Measurements from ENCODE around the gene NSMCE1.

NSMCE1 gene

DNA sequence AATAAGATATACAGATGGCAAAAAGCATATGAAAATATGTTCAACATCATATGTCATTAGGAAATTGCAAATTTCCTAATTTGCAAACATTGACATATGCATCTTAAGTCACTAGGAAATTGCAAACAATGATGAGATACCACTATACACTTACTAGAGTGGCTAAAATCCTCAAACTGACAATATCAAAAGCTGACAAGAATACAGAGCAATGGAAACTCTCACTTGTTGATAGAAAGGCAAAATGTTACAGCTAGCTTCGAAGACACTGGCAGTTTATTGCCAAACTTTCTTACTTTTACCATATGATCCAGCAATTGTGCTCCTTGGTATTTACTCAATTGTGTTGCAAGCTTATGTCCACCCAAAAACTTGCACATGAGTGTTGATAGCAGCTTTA lies 40.2 kb upstream of the NSMCE1 start:
- TF ChIP-seq, protein P1, sequence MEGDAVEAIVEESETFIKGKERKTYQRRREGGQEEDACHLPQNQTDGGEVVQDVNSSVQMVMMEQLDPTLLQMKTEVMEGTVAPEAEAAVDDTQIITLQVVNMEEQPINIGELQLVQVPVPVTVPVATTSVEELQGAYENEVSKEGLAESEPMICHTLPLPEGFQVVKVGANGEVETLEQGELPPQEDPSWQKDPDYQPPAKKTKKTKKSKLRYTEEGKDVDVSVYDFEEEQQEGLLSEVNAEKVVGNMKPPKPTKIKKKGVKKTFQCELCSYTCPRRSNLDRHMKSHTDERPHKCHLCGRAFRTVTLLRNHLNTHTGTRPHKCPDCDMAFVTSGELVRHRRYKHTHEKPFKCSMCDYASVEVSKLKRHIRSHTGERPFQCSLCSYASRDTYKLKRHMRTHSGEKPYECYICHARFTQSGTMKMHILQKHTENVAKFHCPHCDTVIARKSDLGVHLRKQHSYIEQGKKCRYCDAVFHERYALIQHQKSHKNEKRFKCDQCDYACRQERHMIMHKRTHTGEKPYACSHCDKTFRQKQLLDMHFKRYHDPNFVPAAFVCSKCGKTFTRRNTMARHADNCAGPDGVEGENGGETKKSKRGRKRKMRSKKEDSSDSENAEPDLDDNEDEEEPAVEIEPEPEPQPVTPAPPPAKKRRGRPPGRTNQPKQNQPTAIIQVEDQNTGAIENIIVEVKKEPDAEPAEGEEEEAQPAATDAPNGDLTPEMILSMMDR (IDR thresholded peaks at IDR 0.05) = no peak
- H3K27ac ChIP-seq = no peak overlapping the region
- no peak overlapping the region for H3K4me3 ChIP-seq
- no peak for DNase-seq (ENCODE audit: low spot score)

DNA sequence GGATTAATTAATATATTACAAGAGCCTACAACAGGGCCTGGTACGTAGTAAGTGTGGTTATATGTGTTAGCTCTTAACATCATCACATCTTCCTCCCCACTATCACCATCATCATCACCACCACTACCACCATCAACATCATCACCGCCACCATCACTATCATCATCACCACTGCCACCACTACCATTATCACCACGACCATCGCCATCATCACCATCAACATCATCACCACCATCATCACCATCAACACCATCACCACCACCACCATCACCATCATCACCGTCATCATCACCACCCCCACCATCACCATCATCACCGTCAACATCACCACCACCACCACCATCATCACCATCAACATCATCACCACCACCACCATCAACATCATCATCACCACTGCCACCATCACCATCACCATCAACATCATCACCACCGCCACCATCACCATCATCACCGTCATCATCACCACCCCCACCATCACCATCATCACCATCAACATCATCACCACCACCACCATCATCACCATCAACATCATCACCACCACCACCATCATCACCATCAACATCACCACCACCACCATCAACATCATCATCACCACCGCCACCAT lies 37.4 kb upstream of the NSMCE1 start:
- no peak for DNase-seq (ENCODE audit: low spot score)
- Histone ChIP-seq H3K4me3 (no peak overlapping the region), H3K27ac (peak overlapping the region in 1 of 2 donors; percentile 43)
- TF ChIP-seq, protein P1 (IDR thresholded peaks at IDR 0.05) = no peak

DNA sequence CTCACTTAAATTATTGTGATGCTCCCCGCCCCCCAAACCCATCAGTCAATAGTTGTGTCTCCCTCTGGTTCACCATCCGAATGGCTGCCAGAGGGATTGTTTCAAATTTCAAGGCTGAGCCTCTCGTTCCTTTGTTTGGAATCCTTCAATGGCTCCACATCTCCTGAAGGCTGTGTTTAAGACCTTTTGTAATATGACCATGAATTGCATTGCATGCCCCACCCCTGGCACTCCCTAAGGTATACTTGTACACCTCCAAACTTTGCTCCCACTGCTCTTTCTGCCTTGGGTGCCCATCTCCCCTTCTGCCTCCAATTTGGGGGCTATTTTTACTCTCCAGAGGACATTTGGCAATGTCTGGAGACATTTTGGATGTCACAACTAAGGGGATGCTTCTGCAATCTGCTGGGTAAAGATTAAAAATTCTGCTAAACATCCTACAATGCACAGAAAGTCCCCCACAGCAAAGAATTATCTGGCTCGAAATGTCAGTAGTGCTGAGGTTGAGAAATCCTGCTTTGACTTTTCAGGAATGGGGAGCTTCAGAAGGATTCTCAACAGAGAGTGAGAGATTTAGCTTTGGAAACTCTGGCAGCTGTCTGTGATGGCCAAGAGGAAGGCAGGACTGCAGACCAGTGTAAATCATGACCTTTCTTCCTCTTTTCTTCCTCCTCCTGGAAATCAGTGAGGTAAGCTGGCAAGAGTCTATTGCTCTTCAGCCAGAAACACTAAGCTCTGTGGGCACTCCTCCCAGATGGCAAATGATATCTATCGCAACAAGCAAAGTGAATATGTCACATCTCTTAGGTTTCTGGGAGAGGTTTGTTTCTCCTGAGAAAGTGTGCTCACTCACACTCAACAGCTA lies 36.5 kb upstream of the NSMCE1 start:
- TF ChIP-seq, protein P1 (IDR thresholded peaks at IDR 0.05) = no peak
- no peak for DNase-seq (ENCODE audit: low spot score)
- Histone ChIP-seq H3K27ac (peak overlapping the region in 1 of 2 donors; percentile 43), H3K4me3 (no peak overlapping the region)

DNA sequence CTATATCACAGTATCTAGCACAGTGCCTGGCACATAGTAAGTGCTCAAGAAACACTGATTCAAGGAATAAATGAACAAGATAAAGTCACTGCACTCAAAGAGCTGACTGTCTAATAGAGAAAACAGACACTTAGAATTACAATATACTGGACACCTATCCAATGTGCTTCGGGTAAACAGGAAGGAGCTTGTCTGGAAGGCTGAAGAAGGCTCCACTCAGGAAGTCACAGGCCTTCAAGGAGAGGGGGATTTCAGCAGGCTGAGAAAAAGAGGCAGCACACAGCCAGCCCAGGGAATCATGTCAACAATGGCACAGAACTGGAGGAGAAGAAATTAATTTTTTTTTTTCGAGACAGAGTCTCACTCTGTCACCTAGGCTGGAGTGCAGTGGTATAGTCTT lies 35.5 kb upstream of the NSMCE1 start:
- TF ChIP-seq, protein P1 (IDR thresholded peaks at IDR 0.05) = no peak
- no peak overlapping the region for H3K4me3 ChIP-seq
- DNase-seq (ENCODE audit: low spot score) = no peak
- H3K27ac ChIP-seq = no peak overlapping the region

DNA sequence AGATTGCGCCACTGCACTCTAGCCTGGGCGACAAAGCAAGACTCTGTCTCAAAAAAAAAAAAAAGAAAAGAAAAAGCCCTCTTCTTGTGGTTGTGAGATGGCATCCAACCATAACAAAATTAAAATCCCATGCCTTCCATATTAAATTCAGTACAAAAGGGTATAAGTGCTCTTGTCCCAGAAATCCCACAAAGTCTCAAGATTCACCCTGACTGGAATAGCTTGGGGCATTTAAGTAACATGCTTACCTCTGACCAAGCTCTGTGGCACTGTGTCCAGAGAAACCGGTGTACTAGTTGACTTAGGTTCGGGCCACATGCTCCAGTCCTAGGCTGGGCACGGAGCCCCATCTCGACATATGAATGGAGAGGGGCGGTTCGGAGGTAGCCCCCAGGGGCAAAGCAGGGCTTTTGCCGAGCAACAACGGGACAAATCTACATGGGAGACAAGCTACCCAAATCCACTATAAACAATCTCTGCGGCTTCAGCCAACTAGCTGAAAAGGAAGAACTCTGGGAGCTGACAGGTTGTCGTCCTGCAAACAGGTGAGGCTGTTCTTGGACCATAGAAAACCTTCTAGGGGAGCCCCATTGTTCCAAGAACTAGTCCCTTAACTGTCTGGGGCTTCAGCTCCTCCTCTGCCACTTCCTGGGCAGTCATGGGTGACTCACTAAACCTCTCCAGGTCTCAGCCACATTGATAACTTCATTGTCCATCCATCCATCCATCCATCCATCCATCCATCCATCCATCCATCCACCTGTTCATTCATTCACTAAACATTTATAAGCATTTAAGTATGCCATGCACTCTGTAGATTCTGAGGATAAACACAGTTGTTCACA lies 34.9 kb upstream of the NSMCE1 start:
- TF ChIP-seq, protein P1 (IDR thresholded peaks at IDR 0.05) = no peak
- H3K27ac ChIP-seq = no peak overlapping the region
- H3K4me3 ChIP-seq = no peak overlapping the region
- no peak for DNase-seq (ENCODE audit: low spot score)

DNA sequence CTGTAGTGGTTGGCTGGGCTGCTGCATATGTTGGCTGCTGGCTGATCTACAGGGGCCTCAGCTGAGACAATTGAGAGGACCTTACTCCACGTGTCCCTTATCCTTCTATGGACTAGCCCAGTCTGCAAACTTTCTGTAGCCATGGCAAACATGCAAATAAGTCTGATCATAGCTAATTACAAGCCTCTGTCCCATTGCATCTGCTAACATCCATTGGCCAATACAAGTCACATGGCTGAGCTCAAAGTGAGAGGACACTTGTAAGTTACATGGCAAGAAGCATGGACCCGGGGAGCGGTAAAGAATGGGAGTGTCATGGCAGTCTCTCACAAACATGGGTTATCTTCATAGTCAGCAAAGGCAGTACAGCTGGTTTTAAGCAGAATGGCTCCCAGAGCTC lies 33.6 kb upstream of the NSMCE1 start:
- DNase-seq (ENCODE audit: low spot score) = no peak
- no peak overlapping the region for H3K4me3 ChIP-seq
- H3K27ac ChIP-seq = no peak overlapping the region
- TF ChIP-seq, protein P1 (IDR thresholded peaks at IDR 0.05) = no peak

All from coronary artery (tissue), 2 donors.